SH-SY5Y (cell line): Measurements from ENCODE around the gene CTBP2.

Experiments
- GATA2 ChIP-seq: IDR thresholded peaks from 2 replicates; pipeline ENCODE4 v1.6.1; 2011; ENCODE audit warnings: mild to moderate bottlenecking, low read depth, low read length
- GATA3 ChIP-seq: IDR thresholded peaks from 2 replicates; pipeline ENCODE4 v1.6.1; 2011; ENCODE audit warnings: low read depth, mild to moderate bottlenecking, low read length, moderate library complexity

GRCh38 chr10:125172694-125173093 lies 12.3 kb upstream of the CTBP2 start:
- TF ChIP-seq GATA3 (no peak), GATA2 (no peak)
